ENCODE measurements around the gene CHMP2B.

Gene CHMP2B

GRCh38 chr3:87227104-87227834, at the start of gene CHMP2B:
Gene CHMP2B, plus strand, starts transcription at chr3:87227309. Its CDS starts 214 bp downstream, at chr3:87227523.
- DNase-seq, result peak; percentile 66

- DNase-seq, result no peak
These were observed 47.5 kb upstream of the CHMP2B start for GRCh38 chr3:87179642-87180041.

GRCh38 chr3:87181551-87181950, 45.6 kb upstream of the CHMP2B start:
- DNase-seq, result no peak

- no peak for DNase-seq
These were observed 45.1 kb upstream of the CHMP2B start for GRCh38 chr3:87182023-87182422.

GRCh38 chr3:87186608-87187159, 40.4 kb upstream of the CHMP2B start:
- no peak for DNase-seq

GRCh38 chr3:87191175-87191574, 35.9 kb upstream of the CHMP2B start:
- DNase-seq, result no peak

GRCh38 chr3:87191641-87192040, 35.5 kb upstream of the CHMP2B start:
- DNase-seq, result no peak

GRCh38 chr3:87196879-87197278, 30.2 kb upstream of the CHMP2B start:
- DNase-seq, result no peak

GRCh38 chr3:87197531-87197930, 29.6 kb upstream of the CHMP2B start:
- no peak for DNase-seq

GRCh38 chr3:87198774-87199173, 28.3 kb upstream of the CHMP2B start:
- DNase-seq, result no peak

GRCh38 chr3:87199628-87200027, 27.5 kb upstream of the CHMP2B start:
- no peak for DNase-seq

- DNase-seq, result no peak
These were observed 27.0 kb upstream of the CHMP2B start for GRCh38 chr3:87200060-87200647.

GRCh38 chr3:87201727-87202126, 25.4 kb upstream of the CHMP2B start:
- DNase-seq, result no peak

GRCh38 chr3:87203809-87204208, 23.3 kb upstream of the CHMP2B start:
- DNase-seq, result no peak

- no peak for DNase-seq
These were observed 21.0 kb upstream of the CHMP2B start for GRCh38 chr3:87206070-87206469.

- DNase-seq, result no peak
These were observed 20.5 kb upstream of the CHMP2B start for GRCh38 chr3:87206635-87207034.

- no peak for DNase-seq
These were observed 19.6 kb upstream of the CHMP2B start for GRCh38 chr3:87207460-87207859.

GRCh38 chr3:87209111-87209510, 18.0 kb upstream of the CHMP2B start:
- no peak for DNase-seq

GRCh38 chr3:87218560-87218959, 8.5 kb upstream of the CHMP2B start:
- DNase-seq, result no peak

- DNase-seq, result no peak
These were observed 7.5 kb upstream of the CHMP2B start for GRCh38 chr3:87219611-87220010.

- no peak for DNase-seq
These were observed 1.4 kb upstream of the CHMP2B start for GRCh38 chr3:87225659-87226058.

GRCh38 chr3:87227835-87228144, 681 bp downstream of the CHMP2B start:
- no peak for DNase-seq

- DNase-seq, result no peak
These were observed 1.2 kb downstream of the CHMP2B start for GRCh38 chr3:87228316-87228715.

- DNase-seq, result no peak
These were observed 2.0 kb downstream of the CHMP2B start for GRCh38 chr3:87229113-87229512.

GRCh38 chr3:87233805-87234204, 6.7 kb downstream of the CHMP2B start:
- no peak for DNase-seq
